NCI-H2171 (cell line): ENCODE data around the gene HECW1.

Source experiments
- DNase-seq: peaks from one replicate; lab custom pipeline; 2025; lab: John Stamatoyannopoulos, UW

Gene HECW1

GRCh38 chr7:43437001-43437400 lies 324.6 kb downstream of the HECW1 start:
- no peak for DNase-seq

- DNase-seq: no peak
Measured at GRCh38 chr7:43438897-43439479, 326.5 kb downstream of the HECW1 start.

- no peak for DNase-seq
Measured at GRCh38 chr7:43439631-43440401, 327.4 kb downstream of the HECW1 start.

- no peak for DNase-seq
Measured at GRCh38 chr7:43441231-43442130, 329.0 kb downstream of the HECW1 start.

GRCh38 chr7:43443381-43443780 lies 330.9 kb downstream of the HECW1 start:
- DNase-seq: no peak

- no peak for DNase-seq
Measured at GRCh38 chr7:43444711-43445578, 332.5 kb downstream of the HECW1 start.

- no peak for DNase-seq
Measured at GRCh38 chr7:43449577-43449976, 337.1 kb downstream of the HECW1 start.

GRCh38 chr7:43450894-43451293 lies 338.4 kb downstream of the HECW1 start:
- no peak for DNase-seq

- no peak for DNase-seq
Measured at GRCh38 chr7:43454936-43455518, 342.6 kb downstream of the HECW1 start.

GRCh38 chr7:43456200-43456599 lies 343.8 kb downstream of the HECW1 start:
- DNase-seq: no peak

GRCh38 chr7:43458330-43459018 lies 346.0 kb downstream of the HECW1 start:
- no peak for DNase-seq

- no peak for DNase-seq
Measured at GRCh38 chr7:43459019-43459337, 346.5 kb downstream of the HECW1 start.

GRCh38 chr7:43460733-43461348 lies 348.4 kb downstream of the HECW1 start:
- no peak for DNase-seq

- no peak for DNase-seq
Measured at GRCh38 chr7:43461349-43462024, 349.0 kb downstream of the HECW1 start.

GRCh38 chr7:43462836-43463235 lies 350.4 kb downstream of the HECW1 start:
- no peak for DNase-seq

- no peak for DNase-seq
Measured at GRCh38 chr7:43463401-43463980, 351.0 kb downstream of the HECW1 start.

GRCh38 chr7:43465581-43466554 lies 353.4 kb downstream of the HECW1 start:
- no peak for DNase-seq

- DNase-seq: no peak
Measured at GRCh38 chr7:43467406-43467805, 355.0 kb downstream of the HECW1 start.
